A549 (cell line): ENCODE measurements around the gene CRYGC. TPM values are rescaled to one million over a fixed set of nuclear protein-coding genes. Genes with fewer than 3 reads are reported as not detected.

Experiments
- ATAC-seq, 2 experiments: fragments of 200-7000 bp in 1 of 2; fragments of >200 bp in 1 of 2; cut with Nextera tagmentation in 1 of 2; cut with Tn5 transposase in 1 of 2; 3 replicates each; pipeline versions ENCODE4 v1.8.0 to v1.9.1; 2018 to 2020; ENCODE audit warnings: mild to moderate bottlenecking in 1 of 2, moderate library complexity in 1 of 2
- CTCF ChIA-PET: fragments of 300-600 bp; sonication (Branson Sonifier 250); formaldehyde crosslinking; extraction: SDS; loops from one replicate; lab custom pipeline; 2021; ENCODE audit warnings: antibody characterized with exemption, inconsistent platforms; lab: Yijun Ruan, JAX
- POLR2A ChIA-PET: fragments of 350-600 bp; formaldehyde crosslinking; extraction: SDS; loops from one replicate; lab custom pipeline; 2021; ENCODE audit warnings: antibody characterized with exemption, inconsistent platforms; lab: Yijun Ruan, JAX
- DNase-seq, 2 experiments: peaks; one replicate each; pipeline versions ENCODE4 v3.0.0 to v3.0.0-alpha.2; 2011 to 2016; ENCODE audit warnings: low read depth in 1 of 2, low spot score in 1 of 2
- FAIRE-seq: peaks from 2 replicates; lab custom pipeline; 2011; peaks lifted over from hg19 to GRCh38; lab: Jason Lieb, UNC
- H3K27ac ChIP-seq, 2 experiments: fragments of >200 bp; sonication (Bioruptor Twin); formaldehyde crosslinking; 3 replicates each; pipeline ENCODE4 v1.5.1; 2016 to 2017
- H3K4me1 ChIP-seq: fragments of >200 bp; sonication (Bioruptor Twin); formaldehyde crosslinking; 3 replicates; pipeline ENCODE4 v1.6.1; 2016
- H3K4me2 ChIP-seq: fragments of >200 bp; sonication (Bioruptor Twin); formaldehyde crosslinking; 3 replicates; pipeline ENCODE4 v1.6.1; 2016
- H3K4me3 ChIP-seq: fragments of >200 bp; sonication (Bioruptor Twin); formaldehyde crosslinking; 3 replicates; pipeline ENCODE4 v1.5.1; 2016
- H3K9me3 ChIP-seq: fragments of >200 bp; sonication (Bioruptor Twin); formaldehyde crosslinking; 3 replicates; pipeline ENCODE4 v1.6.1; 2016
- ATOH8 ChIP-seq: fragments of 250-450 bp; sonication (Bioruptor Pico); IDR thresholded peaks from 2 replicates; pipeline ENCODE4 v1.5.0; 2020; ENCODE audit warnings: low read depth, mild to moderate bottlenecking, moderate library complexity
- BCL3 ChIP-seq: fragments of >200 bp; sonication (Bioruptor Twin); formaldehyde crosslinking; IDR thresholded peaks from 3 replicates; pipeline ENCODE4 v1.6.1; 2016
- CHD2 ChIP-seq: fragments of 150-350 bp; IDR thresholded peaks from 2 replicates; pipeline ENCODE4 v1.6.1; 2014; ENCODE audit warnings: low read length; ENCODE audit not compliant: partially characterized antibody
- CTCF ChIP-seq: fragments of >200 bp; sonication (Bioruptor Twin); formaldehyde crosslinking; IDR thresholded peaks from 3 replicates; pipeline ENCODE4 v1.5.1; 2016
- EHF ChIP-seq: fragments of 250-450 bp; sonication (Bioruptor Pico); IDR thresholded peaks from 2 replicates; pipeline ENCODE4 v1.5.0; 2020; ENCODE audit warnings: mild to moderate bottlenecking
- EP300 ChIP-seq, 2 experiments: fragments of >200 bp; sonication (Bioruptor Twin); formaldehyde crosslinking; IDR thresholded peaks; 2 replicates in 1 of 2; 3 replicates in 1 of 2; pipeline ENCODE4 v1.6.1; 2016 to 2017
- ESRRA ChIP-seq: fragments of 150-350 bp; IDR thresholded peaks from 2 replicates; pipeline ENCODE4 v1.6.1; 2014; ENCODE audit warnings: mild to moderate bottlenecking, low read length, borderline replicate concordance
- FOSB ChIP-seq: fragments of 250-450 bp; sonication (Bioruptor Pico); IDR thresholded peaks from 2 replicates; pipeline ENCODE4 v1.5.0; 2020; ENCODE audit warnings: mild to moderate bottlenecking, moderate library complexity
- FOXS1 ChIP-seq: fragments of 250-450 bp; sonication (Bioruptor Pico); IDR thresholded peaks from 2 replicates; pipeline ENCODE4 v1.5.0; 2020; ENCODE audit warnings: mild to moderate bottlenecking, moderate library complexity
- HDAC2 ChIP-seq: fragments of 200-600 bp; sonication (generic); IDR thresholded peaks from 2 replicates; pipeline ENCODE4 v1.6.1; 2016
- HOXB13 ChIP-seq: fragments of 250-450 bp; sonication (Bioruptor Pico); IDR thresholded peaks from 2 replicates; pipeline ENCODE4 v1.5.0; 2020; ENCODE audit warnings: low read depth, mild to moderate bottlenecking, moderate library complexity
- HOXB5 ChIP-seq: fragments of 250-450 bp; sonication (Bioruptor Pico); IDR thresholded peaks from 2 replicates; pipeline ENCODE4 v1.5.0; 2020; ENCODE audit warnings: mild to moderate bottlenecking, moderate library complexity
- JUN ChIP-seq, 2 experiments: fragments of >200 bp; sonication (Bioruptor Twin); formaldehyde crosslinking; IDR thresholded peaks; 2 replicates in 1 of 2; 3 replicates in 1 of 2; pipeline ENCODE4 v1.6.1; 2016 to 2017
- JUNB ChIP-seq: fragments of >200 bp; sonication (Bioruptor Twin); formaldehyde crosslinking; IDR thresholded peaks from 2 replicates; pipeline ENCODE4 v1.6.1; 2016
- KDM1A ChIP-seq: fragments of 200-600 bp; sonication (generic); IDR thresholded peaks from 2 replicates; pipeline ENCODE4 v1.6.1; 2016; ENCODE audit warnings: low read depth, mild to moderate bottlenecking
- NFE2L2 ChIP-seq: fragments of 150-350 bp; conservative IDR thresholded peaks from 2 replicates; pipeline ENCODE4 v1.6.1; 2014; ENCODE audit warnings: low read length
- NR3C1 ChIP-seq: fragments of >200 bp; sonication (Bioruptor Twin); formaldehyde crosslinking; IDR thresholded peaks from 3 replicates; pipeline ENCODE4 v1.6.1; 2017
- PBX3 ChIP-seq: IDR thresholded peaks from 2 replicates; pipeline ENCODE4 v1.6.1; 2012
- PHF8 ChIP-seq: fragments of 200-600 bp; sonication (generic); IDR thresholded peaks from 2 replicates; pipeline ENCODE4 v1.6.1; 2016; ENCODE audit warnings: low read depth, mild to moderate bottlenecking, antibody characterized with exemption, moderate library complexity, borderline replicate concordance
- POLR2A ChIP-seq: IDR thresholded peaks from 2 replicates; pipeline ENCODE4 v1.6.1; 2012; ENCODE audit warnings: mild to moderate bottlenecking, low read length
- POLR2AphosphoS2 ChIP-seq: conservative IDR thresholded peaks from 2 replicates; pipeline ENCODE4 v1.6.1; 2012; ENCODE audit warnings: low read length, improper control_type of control experiment, inconsistent platforms
- RAD21 ChIP-seq, 2 experiments: fragments of >200 bp in 1 of 2; sonication (Bioruptor Twin) in 1 of 2; formaldehyde crosslinking in 1 of 2; IDR thresholded peaks in 1 of 2; conservative IDR thresholded peaks in 1 of 2; 2 replicates in 1 of 2; 3 replicates in 1 of 2; pipeline ENCODE4 v1.6.1; 2012 to 2018; ENCODE audit warnings: inconsistent platforms in 1 of 2
- SMC3 ChIP-seq: fragments of >200 bp; sonication (Bioruptor Twin); formaldehyde crosslinking; IDR thresholded peaks from 3 replicates; pipeline ENCODE4 v1.6.1; 2018; ENCODE audit warnings: inconsistent platforms
- TFCP2L1 ChIP-seq: fragments of 250-450 bp; sonication (Bioruptor Pico); IDR thresholded peaks from 2 replicates; pipeline ENCODE4 v1.5.0; 2021; ENCODE audit warnings: mild to moderate bottlenecking
- USF2 ChIP-seq: fragments of 450-650 bp; IDR thresholded peaks from 2 replicates; pipeline ENCODE4 v1.6.1; 2014; ENCODE audit warnings: antibody characterized with exemption
- ZC3H11A ChIP-seq: fragments of 450-650 bp; IDR thresholded peaks from 2 replicates; pipeline ENCODE4 v1.6.1; 2014; ENCODE audit warnings: antibody characterized with exemption, mild to moderate bottlenecking
- ZSCAN20 ChIP-seq: fragments of 250-450 bp; sonication (Bioruptor Pico); IDR thresholded peaks from 2 replicates; pipeline ENCODE4 v1.8.0; 2022; ENCODE audit warnings: mild to moderate bottlenecking, moderate library complexity
- WGBS: methylation state at CpG from one replicate; pipeline ENCODE4 v1.1.6; 2017; ENCODE audit errors: missing lambda C conversion rate; 5-methylcytosine and 5-hydroxymethylcytosine counted together
- polyA plus RNA-seq, 4 experiments: library from polyadenylated mRNA; depleted of rRNA in 3 of 4; stranded (reverse); fragments of >200 nt; fragmentation: RNase III in 1 of 4; extraction: RNeasy Plus Mini Kit Qiagen cat#74134 plus additional on column Dnase treatment in 1 of 4; gene quantifications; 2 replicates in 3 of 4; 3 replicates in 1 of 4; pipeline ENCODE4 v1.2.3, GENCODE V29; 2011 to 2017

CRYGC gene
- polyA plus RNA-seq, 2 of the 4 experiments (the other 2 are of a cell fraction) = not detected

- TF ChIP-seq HOXB5 (CRISPR knock-in tag) = no peak
- TF ChIP-seq, all 56 proteins: peak for 0
Measured at GRCh38 chr2:208103616-208104015, 26.0 kb downstream of the CRYGC start (continued).

- Histone ChIP-seq H3K4me1 (peaks cover 5% of the 10 kb centered on the region; the same call in 1 of the 3 replicates), H3K9me3 (no peaks in the 10 kb centered on the region), H3K27ac (no peak overlapping the region), H3K4me2 (peak overlapping the region; percentile 40; the same call in 2 of the 3 replicates), H3K4me3 (no peak overlapping the region)
- WGBS = 49% methylated on average over 10 of the region's 10 CpGs
- ChIA-PET CTCF (interaction anchor here (0.7 to 3.1 kb wide), 14 partner anchors 9 to 169 kb away, joined by 3 to 27 read pairs (median 4); partner anchors contain the start of genes IDH1 and PIKFYVE), POLR2A (interaction anchor here (1.3 kb wide), 1 partner anchor 153 kb away, joined by 12 read pairs; the partner anchor contains the start of gene IDH1)
- TF ChIP-seq FOSB (CRISPR knock-in tag) (no peak), PHF8 (no peak), ATOH8 (no peak), ESRRA (no peak), JUNB (no peak), FOXS1 (CRISPR knock-in tag) (no peak), ZSCAN20 (CRISPR knock-in tag) (no peak), ZC3H11A (no peak), JUN (IDR thresholded peaks at IDR 0.05) (no peak), PBX3 (no peak), BCL3 (no peak), NR3C1 (no peak), POLR2A (no peak), KDM1A (no peak), SMC3 (peak; percentile 48; the same call in 1 of the 3 replicates), POLR2AphosphoS2 (no peak), USF2 (no peak), RAD21 (conservative IDR thresholded peaks at IDR 0.05 in 1 of 2, IDR thresholded peaks at IDR 0.05 in 1 of 2) (peak; percentile 66 to 72), EP300 (IDR thresholded peaks at IDR 0.05) (no peak), HDAC2 (no peak), EHF (no peak), NFE2L2 (no peak), CHD2 (no peak), HOXB13 (CRISPR knock-in tag) (no peak), TFCP2L1 (CRISPR knock-in tag) (no peak), CTCF (peak; percentile 63)
- FAIRE-seq (no peak), ATAC-seq (peak; percentile 84 to 87; a peak in 5 of 6 replicates), DNase-seq (peak in 1 of 2 experiments; percentile 45)
Measured at GRCh38 chr2:208101716-208102631, 27.7 kb downstream of the CRYGC start.
